Measurements from ENCODE around the gene GMCL2. TPM values are rescaled to one million over a fixed set of nuclear protein-coding genes. Genes with fewer than 3 reads are reported as not detected.
A peak's percentile ranks its signal among the peaks of the same experiment; 100 is the strongest.

The GMCL2 gene
- total and polyA plus RNA-seq, 9 of the 15 experiments (the other 6 are each of a cell fraction or from before 2014, with no cell fraction given): 0.04 TPM; not detected in 8

- H3K9ac ChIP-seq (ENCODE audit: insufficient read depth in 1 of 2, low read depth in 2 of 2, low read length in 2 of 2): peak overlapping the region in 1 of 2 experiments; percentile 77; a peak in 1 of 4 replicates
- H3K4me3 ChIP-seq: no peak overlapping the region
- no peaks in the 10 kb centered on the region for H3K9me1 ChIP-seq (ENCODE audit: control insufficient read depth, insufficient read depth, low read length)
- POLR2A ChIA-PET: no interaction called here
- peak overlapping the region; percentile 70; the same call in 1 of the 2 replicates for H2AFZ ChIP-seq (ENCODE audit: low read depth, low read length)
- H3K79me2 ChIP-seq (ENCODE audit: control insufficient read depth, insufficient read depth, low read length): no peaks in the 10 kb centered on the region
- no peak for FAIRE-seq
- no peak for TF ChIP-seq POLR2B (IDR thresholded peaks at IDR 0.05; ENCODE audit: low read depth, partially characterized antibody)
- H3K27me3 ChIP-seq (ENCODE audit: control insufficient read depth in 2 of 2, insufficient read depth in 2 of 2, low read length in 2 of 2): peaks cover 5 to 16% of the 10 kb centered on the region in 2 experiments; a peak in 3 of 5 replicates
- H3K4me2 ChIP-seq (ENCODE audit: insufficient read depth, low read length): 0 out of 2 replicates have a peak overlapping the region, but pooled peaks have one; percentile 10
- BruUV-seq (replicated peaks): no TSS peak
- in situ Hi-C loops (cut with MboI): no loop called here
- WGBS (ENCODE audit: insufficient coverage, low coverage, missing lambda C conversion rate): 6% methylated on average over 4 of the region's 7 CpGs
- CTCF ChIA-PET (ENCODE audit: low intra/inter-chr PET ratio): no interaction called here
- peak in 1 of 4 experiments; percentile 4 for DNase-seq (ENCODE audit: extremely low read depth in 1 of 4, low spot score in 3 of 4)
- intact Hi-C loops (cut with micrococcal nuclease): no loop called here
- H3K36me3 ChIP-seq (ENCODE audit: control insufficient read depth, insufficient read depth, low read length): no peaks in the 10 kb centered on the region
- peaks cover 0 to 8% of the 10 kb centered on the region in 2 experiments; a peak in 2 of 5 replicates for H3K4me1 ChIP-seq (replicated peaks in 1 of 2; ENCODE audit: control insufficient read depth in 2 of 2, insufficient read depth in 2 of 2, low read length in 2 of 2)
- no peak overlapping the region for H3K27ac ChIP-seq (ENCODE audit: extremely low read depth, low read depth, low read length)
- no peaks in the 10 kb centered on the region; the same call in 1 of the 2 replicates for H3K9me3 ChIP-seq (replicated peaks; ENCODE audit: control insufficient read depth, insufficient read depth, low read depth, low read length)
- no peaks in the 10 kb centered on the region for H4K20me1 ChIP-seq (replicated peaks; ENCODE audit: control insufficient read depth, insufficient read depth, low read length)
- peak; percentile 32; the same call in 2 of the 3 replicates for ATAC-seq
Observed at GRCh38 chr5:178194026-178194425, 6.9 kb upstream of the GMCL2 start.

- intact Hi-C loops (cut with micrococcal nuclease): no loop called here
- no peaks in the 10 kb centered on the region for H3K79me2 ChIP-seq (ENCODE audit: control insufficient read depth, insufficient read depth, low read length)
- no peak overlapping the region for H3K4me3 ChIP-seq
- H4K20me1 ChIP-seq (replicated peaks; ENCODE audit: control insufficient read depth, insufficient read depth, low read length): no peaks in the 10 kb centered on the region
- DNase-seq (ENCODE audit: extremely low read depth in 1 of 4, low spot score in 3 of 4) (peak in 1 of 4 experiments; percentile 7), FAIRE-seq (no peak), ATAC-seq (no peak)
- in situ Hi-C loops (cut with MboI): no loop called here
- H3K9me3 ChIP-seq (replicated peaks; ENCODE audit: control insufficient read depth, insufficient read depth, low read depth, low read length): no peaks in the 10 kb centered on the region; the same call in 1 of the 2 replicates
- H3K9me1 ChIP-seq (ENCODE audit: control insufficient read depth, insufficient read depth, low read length): no peaks in the 10 kb centered on the region
- no TSS peak for BruUV-seq (replicated peaks)
- H3K4me1 ChIP-seq (replicated peaks in 1 of 2; ENCODE audit: control insufficient read depth in 2 of 2, insufficient read depth in 2 of 2, low read length in 2 of 2): peaks cover 0 to 8% of the 10 kb centered on the region in 2 experiments; a peak in 2 of 5 replicates
- peaks cover 5 to 16% of the 10 kb centered on the region in 2 experiments; a peak in 3 of 5 replicates for H3K27me3 ChIP-seq (ENCODE audit: control insufficient read depth in 2 of 2, insufficient read depth in 2 of 2, low read length in 2 of 2)
- TF ChIP-seq ZKSCAN3 (CRISPR knock-in tag; IDR thresholded peaks at IDR 0.05) (no peak), C11orf30 (IDR thresholded peaks at IDR 0.05; ENCODE audit: low read depth) (no peak), CLOCK (CRISPR knock-in tag; IDR thresholded peaks at IDR 0.05; ENCODE audit: borderline replicate concordance) (no peak), MCM3 (IDR thresholded peaks at IDR 0.05) (no peak), FOXP1 (CRISPR knock-in tag; IDR thresholded peaks at IDR 0.05) (no peak), ZSCAN29 (IDR thresholded peaks at IDR 0.05) (no peak)
- no peaks in the 10 kb centered on the region for H3K36me3 ChIP-seq (ENCODE audit: control insufficient read depth, insufficient read depth, low read length)
- no peak overlapping the region; a peak in 1 of 4 replicates for H3K9ac ChIP-seq (ENCODE audit: insufficient read depth in 1 of 2, low read depth in 2 of 2, low read length in 2 of 2)
- 12% methylated on average over 8 of the region's 8 CpGs for whole genome bisulfite sequencing (ENCODE audit: insufficient coverage, low coverage, missing lambda C conversion rate)
- H2AFZ ChIP-seq (ENCODE audit: low read depth, low read length): peak overlapping the region; percentile 70; the same call in 1 of the 2 replicates
- CTCF ChIA-PET (ENCODE audit: low intra/inter-chr PET ratio): interaction anchor here (0.6 kb wide), 1 partner anchor 124 kb away, joined by 3 read pairs; no protein-coding TSS in a partner anchor
- H3K4me2 ChIP-seq (ENCODE audit: insufficient read depth, low read length): no peak overlapping the region
- H3K27ac ChIP-seq (ENCODE audit: extremely low read depth, low read depth, low read length): no peak overlapping the region
- POLR2A ChIA-PET: interaction anchor here (0.9 kb wide), 1 partner anchor 11 kb away, joined by 3 read pairs; the partner anchor contains the start of gene HNRNPAB
Observed at GRCh38 chr5:178193251-178193809, 6.2 kb upstream of the GMCL2 start.

Data from K562 (cell line).